Hepatocyte (in vitro differentiated cells): ENCODE data around the gene PNO1. TPM values are rescaled to one million over a fixed set of nuclear protein-coding genes. Genes with fewer than 3 reads are reported as not detected.

Source experiments
- DNase-seq: peaks from one replicate; pipeline ENCODE4 v3.0.0-alpha.2; 2016; ENCODE audit warnings: low spot score
- H2AFZ ChIP-seq: fragments of 200-600 bp; sonication (generic); 2 replicates; pipeline ENCODE4 v1.6.0; 2016; ENCODE audit warnings: antibody characterized with exemption, mild to moderate bottlenecking
- H3K27ac ChIP-seq: fragments of 200-600 bp; sonication (generic); 2 replicates; pipeline ENCODE4 v1.5.1; 2016; ENCODE audit warnings: mild to moderate bottlenecking
- H3K27me3 ChIP-seq: fragments of 200-600 bp; sonication (generic); 2 replicates; pipeline ENCODE4 v1.6.1; 2016
- H3K36me3 ChIP-seq: fragments of 200-600 bp; sonication (generic); replicated peaks from 2 replicates; pipeline ENCODE4 v1.5.1; 2016; ENCODE audit warnings: low read depth; ENCODE audit not compliant: insufficient read depth
- H3K4me1 ChIP-seq: fragments of 200-600 bp; sonication (generic); 2 replicates; pipeline ENCODE4 v1.5.1; 2016; ENCODE audit warnings: mild to moderate bottlenecking, moderate library complexity; ENCODE audit not compliant: insufficient read depth
- H3K4me2 ChIP-seq: fragments of 200-600 bp; sonication (generic); 2 replicates; pipeline ENCODE4 v1.6.0; 2016
- H3K4me3 ChIP-seq: fragments of 200-600 bp; sonication (generic); 2 replicates; pipeline ENCODE4 v1.5.1; 2016; ENCODE audit warnings: mild to moderate bottlenecking
- H3K79me2 ChIP-seq: fragments of 200-600 bp; sonication (generic); 2 replicates; pipeline ENCODE4 v1.6.0; 2017; ENCODE audit warnings: mild to moderate bottlenecking
- H3K9me2 ChIP-seq: fragments of 200-600 bp; sonication (generic); replicated peaks from 2 replicates; pipeline ENCODE4 v1.6.0; 2017; ENCODE audit warnings: mild to moderate bottlenecking; ENCODE audit not compliant: insufficient read depth
- H3K9me3 ChIP-seq: fragments of 200-600 bp; sonication (generic); 2 replicates; pipeline ENCODE4 v1.5.1; 2016; ENCODE audit warnings: low read depth, mild to moderate bottlenecking
- H4K20me1 ChIP-seq: fragments of 200-600 bp; sonication (generic); 2 replicates; pipeline ENCODE4 v1.6.0; 2016; ENCODE audit warnings: mild to moderate bottlenecking; ENCODE audit not compliant: insufficient read depth, poor library complexity, severe bottlenecking
- CTCF ChIP-seq: fragments of 200-600 bp; sonication (generic); IDR thresholded peaks from 2 replicates; pipeline ENCODE4 v1.5.1; 2016; ENCODE audit warnings: antibody characterized with exemption, mild to moderate bottlenecking; ENCODE audit not compliant: poor library complexity
- EZH2 ChIP-seq: fragments of 200-600 bp; sonication (generic); IDR thresholded peaks from 2 replicates; pipeline ENCODE4 v1.6.1; 2016; ENCODE audit warnings: antibody characterized with exemption, mild to moderate bottlenecking, borderline replicate concordance
- EZH2phosphoT487 ChIP-seq: fragments of 200-600 bp; sonication (generic); IDR thresholded peaks from one replicate; pipeline ENCODE4 v1.6.1; 2018; ENCODE audit warnings: antibody characterized with exemption, mild to moderate bottlenecking, low read depth, moderate library complexity; ENCODE audit not compliant: unreplicated experiment, severe bottlenecking
- WGBS: methylation state at CpG from one replicate; pipeline ENCODE4 v1.1.6; 2016; ENCODE audit warnings: low lambda C conversion rate; ENCODE audit errors: missing lambda C conversion rate; 5-methylcytosine and 5-hydroxymethylcytosine counted together
- polyA plus RNA-seq: library from polyadenylated mRNA; unstranded; fragments of >200 nt; fragmentation: Nextera tagmentation; extraction: Ambion mirVana; gene quantifications from 2 replicates; pipeline ENCODE4 v1.2.1, GENCODE V29; 2016
- total RNA-seq: library from RNA; depleted of rRNA; stranded (reverse); fragments of >200 nt; gene quantifications from 2 replicates; pipeline ENCODE4 v1.2.3, GENCODE V29; 2014

The PNO1 gene
- total and polyA plus RNA-seq, 2 experiments from 2014 or later: 15.5 to 22.9 TPM

- H3K79me2 ChIP-seq: peaks cover 92% of the 10 kb centered on the region
- DNase-seq: no peak
- H3K9me2 ChIP-seq: no peaks in the 10 kb centered on the region
- H3K36me3 ChIP-seq: no peaks in the 10 kb centered on the region
- WGBS: 72% methylated on average over 3 of the region's 3 CpGs
- no peaks in the 10 kb centered on the region for H3K4me1 ChIP-seq
- H3K27ac ChIP-seq: no peak overlapping the region
- no peak overlapping the region for H2AFZ ChIP-seq
- no peak overlapping the region for H3K4me3 ChIP-seq
- TF ChIP-seq CTCF: no peak
- no peak for TF ChIP-seq EZH2
- no peak for TF ChIP-seq EZH2phosphoT487
- H3K9me3 ChIP-seq: no peaks in the 10 kb centered on the region
- H3K4me2 ChIP-seq: no peak overlapping the region
- peaks cover 15% of the 10 kb centered on the region for H4K20me1 ChIP-seq
- H3K27me3 ChIP-seq: no peaks in the 10 kb centered on the region
These were observed 45.9 kb downstream of the PNO1 start for GRCh38 chr2:68203587-68203986.

GRCh38 chr2:68206793-68207192 is 49.1 kb downstream of the PNO1 start:
- H3K4me3 ChIP-seq: no peak overlapping the region
- peaks cover 19% of the 10 kb centered on the region for H4K20me1 ChIP-seq
- H3K9me2 ChIP-seq: no peaks in the 10 kb centered on the region
- no peak overlapping the region for H2AFZ ChIP-seq
- H3K36me3 ChIP-seq: no peaks in the 10 kb centered on the region
- H3K27ac ChIP-seq: no peak overlapping the region
- DNase-seq: no peak
- H3K9me3 ChIP-seq: no peaks in the 10 kb centered on the region
- peaks cover 90% of the 10 kb centered on the region for H3K79me2 ChIP-seq
- no peaks in the 10 kb centered on the region for H3K27me3 ChIP-seq
- no peaks in the 10 kb centered on the region for H3K4me1 ChIP-seq
- TF ChIP-seq EZH2phosphoT487 (no peak), EZH2 (no peak), CTCF (no peak)
- H3K4me2 ChIP-seq: no peak overlapping the region

GRCh38 chr2:68214381-68214780 is 56.7 kb downstream of the PNO1 start:
- WGBS: 90% methylated on average over 5 of the region's 5 CpGs
- H3K9me2 ChIP-seq: no peaks in the 10 kb centered on the region
- no peak overlapping the region for H3K27ac ChIP-seq
- TF ChIP-seq CTCF (no peak), EZH2 (no peak), EZH2phosphoT487 (no peak)
- no peak overlapping the region for H3K4me2 ChIP-seq
- peaks cover 98% of the 10 kb centered on the region for H3K79me2 ChIP-seq
- no peaks in the 10 kb centered on the region for H3K36me3 ChIP-seq
- H3K27me3 ChIP-seq: no peaks in the 10 kb centered on the region
- H4K20me1 ChIP-seq: peaks cover 56% of the 10 kb centered on the region
- H3K4me3 ChIP-seq: no peak overlapping the region
- no peaks in the 10 kb centered on the region for H3K9me3 ChIP-seq
- peaks cover 9% of the 10 kb centered on the region for H3K4me1 ChIP-seq
- no peak for DNase-seq
- H2AFZ ChIP-seq: no peak overlapping the region
